GM12892 (cell line): ENCODE results near the gene PDE4B.

Experiments
- POLR2A ChIP-seq: IDR thresholded peaks from 2 replicates; pipeline ENCODE4 v1.6.1; 2011; ENCODE audit warnings: low read depth, low read length, control low read depth
- TAF1 ChIP-seq: IDR thresholded peaks from 2 replicates; pipeline ENCODE4 v1.6.1; 2011; ENCODE audit warnings: low read depth, mild to moderate bottlenecking, control low read depth, low read length, borderline replicate concordance

- TF ChIP-seq POLR2A (no peak), TAF1 (no peak)
These were observed 156.5 kb downstream of the PDE4B start for GRCh38 chr1:65949230-65949626.
